Mucosa of descending colon (tissue), 3 donors: ENCODE data around the gene ANGEL2. TPM values are rescaled to one million over a fixed set of nuclear protein-coding genes. Genes with fewer than 3 reads are reported as not detected.

Experiments used
- ATAC-seq: fragments of 200-7000 bp; cut with Tn5 transposase; one replicate; pipeline ENCODE4 v1.9.1; 2020; ENCODE audit warnings: mild to moderate bottlenecking, moderate library complexity
- DNase-seq, 3 donors: peaks; one replicate each; pipeline ENCODE4 v3.0.0-alpha.2; 2020
- H3K36me3 ChIP-seq: fragments of 200-600 bp; one replicate; pipeline ENCODE4 v1.8.0; 2021; ENCODE audit warnings: low read depth, mild to moderate bottlenecking
- H3K4me1 ChIP-seq: fragments of 200-600 bp; one replicate; pipeline ENCODE4 v1.8.0; 2021; ENCODE audit warnings: low read depth, mild to moderate bottlenecking
- H3K4me3 ChIP-seq: fragments of 200-600 bp; one replicate; pipeline ENCODE4 v1.8.0; 2021; ENCODE audit warnings: mild to moderate bottlenecking
- H3K9me3 ChIP-seq: fragments of 200-600 bp; one replicate; pipeline ENCODE4 v1.8.0; 2021; ENCODE audit warnings: mild to moderate bottlenecking
- intact Hi-C, 2 donors: fragments of 100-400 bp; cut with DNase I in 1 of 2; cut with micrococcal nuclease in 1 of 2; formaldehyde crosslinking; loops; one replicate each; pipeline versions ENCODE4 v1.11.0 to v1.11.1; 2022; cut with DNase I, micrococcal nuclease
- total RNA-seq, 3 donors: library from RNA; stranded (reverse); fragmentation: NEBNext Ultra II Directional in 2 of 3; extraction: Animal tissue kit (Norgen Biotek cat#: 25700) in 2 of 3; gene quantifications; one replicate each; pipeline versions ENCODE4 v1.2.1 to v1.2.4, GENCODE V29; 2021 to 2023
- TF ChIP-seq, protein P1 (sequence below): fragments of 200-600 bp; IDR thresholded peaks from one replicate; pipeline ENCODE4 v1.8.0; 2022; ENCODE audit warnings: antibody characterized with exemption, mild to moderate bottlenecking
- donor health status: DM: no; HTN: no; CAD: no; lungs with moderate emphysema.
- donor health status: DM: no; HTN: no; CAD: no.
- donor health status: DM: no; HTN: yes; CAD: no.

ANGEL2 gene
- total RNA-seq, 3 donors from 2014 or later: 24.7 to 35.1 (median 33.3) TPM

DNA sequence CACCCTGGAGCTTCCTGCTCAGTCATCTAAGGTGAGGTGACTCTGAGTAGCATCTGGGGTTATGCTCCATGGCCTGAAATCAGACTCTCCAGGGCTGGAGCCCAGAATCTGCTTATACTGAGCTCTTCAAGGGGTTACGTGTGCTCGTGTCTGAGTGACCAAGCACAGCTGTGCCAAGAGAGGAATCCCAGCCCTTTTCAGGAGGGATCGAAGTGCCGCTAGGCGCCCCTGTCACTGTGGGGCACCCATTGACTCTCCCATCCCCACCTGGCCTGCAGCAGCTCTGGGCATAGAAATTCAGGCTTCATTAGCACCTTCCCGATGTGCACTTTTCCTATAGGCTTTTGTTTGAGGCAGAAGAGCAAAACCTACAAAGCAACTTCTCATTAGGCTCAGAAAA is 51.6 kb downstream of the ANGEL2 start:
- Histone ChIP-seq H3K36me3 (no peaks in the 10 kb centered on the region), H3K4me3 (no peak overlapping the region), H3K4me1 (no peaks in the 10 kb centered on the region), H3K9me3 (no peaks in the 10 kb centered on the region)
- intact Hi-C loops: no loop called here
- ATAC-seq (no peak), DNase-seq (no peak)
- TF ChIP-seq, protein P1, sequence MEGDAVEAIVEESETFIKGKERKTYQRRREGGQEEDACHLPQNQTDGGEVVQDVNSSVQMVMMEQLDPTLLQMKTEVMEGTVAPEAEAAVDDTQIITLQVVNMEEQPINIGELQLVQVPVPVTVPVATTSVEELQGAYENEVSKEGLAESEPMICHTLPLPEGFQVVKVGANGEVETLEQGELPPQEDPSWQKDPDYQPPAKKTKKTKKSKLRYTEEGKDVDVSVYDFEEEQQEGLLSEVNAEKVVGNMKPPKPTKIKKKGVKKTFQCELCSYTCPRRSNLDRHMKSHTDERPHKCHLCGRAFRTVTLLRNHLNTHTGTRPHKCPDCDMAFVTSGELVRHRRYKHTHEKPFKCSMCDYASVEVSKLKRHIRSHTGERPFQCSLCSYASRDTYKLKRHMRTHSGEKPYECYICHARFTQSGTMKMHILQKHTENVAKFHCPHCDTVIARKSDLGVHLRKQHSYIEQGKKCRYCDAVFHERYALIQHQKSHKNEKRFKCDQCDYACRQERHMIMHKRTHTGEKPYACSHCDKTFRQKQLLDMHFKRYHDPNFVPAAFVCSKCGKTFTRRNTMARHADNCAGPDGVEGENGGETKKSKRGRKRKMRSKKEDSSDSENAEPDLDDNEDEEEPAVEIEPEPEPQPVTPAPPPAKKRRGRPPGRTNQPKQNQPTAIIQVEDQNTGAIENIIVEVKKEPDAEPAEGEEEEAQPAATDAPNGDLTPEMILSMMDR: no peak

DNA sequence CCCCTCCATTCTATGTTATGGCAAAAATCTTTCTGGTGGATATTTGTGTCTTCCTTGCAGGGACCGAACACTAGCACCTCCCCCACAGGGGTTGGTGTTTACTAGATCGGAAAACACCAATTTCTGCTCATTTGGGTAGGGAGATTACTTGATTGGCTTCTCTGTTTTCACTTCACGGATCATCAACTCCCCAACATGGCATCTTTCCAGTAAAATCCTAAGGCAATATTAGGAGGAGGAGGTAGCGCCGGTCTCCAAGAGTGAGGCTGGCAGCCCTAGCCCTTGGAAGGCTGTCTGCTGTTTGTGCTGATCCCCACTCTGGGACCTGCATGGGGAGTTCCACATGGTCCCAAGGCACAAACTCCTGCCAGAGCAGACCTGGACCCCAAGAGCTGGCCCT is 53.2 kb downstream of the ANGEL2 start:
- no peaks in the 10 kb centered on the region for H3K36me3 ChIP-seq
- DNase-seq (no peak), ATAC-seq (no peak)
- intact Hi-C loops: no loop called here
- no peaks in the 10 kb centered on the region for H3K9me3 ChIP-seq
- no peak overlapping the region for H3K4me3 ChIP-seq
- TF ChIP-seq, protein P1: no peak
- no peaks in the 10 kb centered on the region for H3K4me1 ChIP-seq

DNA sequence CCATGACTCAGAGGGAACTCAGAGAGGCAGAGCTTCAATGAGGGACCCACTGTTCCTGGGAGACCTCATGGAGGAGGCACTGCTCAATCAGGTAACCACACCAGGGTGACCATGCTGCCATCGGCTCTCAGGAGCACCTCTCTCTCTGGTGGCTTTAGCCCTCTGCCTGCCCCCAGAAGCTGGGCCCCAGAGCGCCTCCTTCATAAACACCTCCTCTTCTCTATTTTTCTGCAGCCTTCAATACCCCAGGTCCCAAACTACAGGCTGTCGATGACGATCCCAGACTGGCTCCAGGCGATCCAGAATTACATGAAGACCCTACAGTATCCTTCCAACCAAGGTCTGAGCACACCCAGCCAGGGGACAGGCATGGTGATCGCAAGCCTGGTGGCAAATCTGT is 54.7 kb downstream of the ANGEL2 start:
- DNase-seq (no peak), ATAC-seq (no peak)
- no peak overlapping the region for H3K4me3 ChIP-seq
- TF ChIP-seq, protein P1: no peak
- intact Hi-C loops: no loop called here
- H3K9me3 ChIP-seq: no peaks in the 10 kb centered on the region
- H3K4me1 ChIP-seq: no peaks in the 10 kb centered on the region
- no peaks in the 10 kb centered on the region for H3K36me3 ChIP-seq

DNA sequence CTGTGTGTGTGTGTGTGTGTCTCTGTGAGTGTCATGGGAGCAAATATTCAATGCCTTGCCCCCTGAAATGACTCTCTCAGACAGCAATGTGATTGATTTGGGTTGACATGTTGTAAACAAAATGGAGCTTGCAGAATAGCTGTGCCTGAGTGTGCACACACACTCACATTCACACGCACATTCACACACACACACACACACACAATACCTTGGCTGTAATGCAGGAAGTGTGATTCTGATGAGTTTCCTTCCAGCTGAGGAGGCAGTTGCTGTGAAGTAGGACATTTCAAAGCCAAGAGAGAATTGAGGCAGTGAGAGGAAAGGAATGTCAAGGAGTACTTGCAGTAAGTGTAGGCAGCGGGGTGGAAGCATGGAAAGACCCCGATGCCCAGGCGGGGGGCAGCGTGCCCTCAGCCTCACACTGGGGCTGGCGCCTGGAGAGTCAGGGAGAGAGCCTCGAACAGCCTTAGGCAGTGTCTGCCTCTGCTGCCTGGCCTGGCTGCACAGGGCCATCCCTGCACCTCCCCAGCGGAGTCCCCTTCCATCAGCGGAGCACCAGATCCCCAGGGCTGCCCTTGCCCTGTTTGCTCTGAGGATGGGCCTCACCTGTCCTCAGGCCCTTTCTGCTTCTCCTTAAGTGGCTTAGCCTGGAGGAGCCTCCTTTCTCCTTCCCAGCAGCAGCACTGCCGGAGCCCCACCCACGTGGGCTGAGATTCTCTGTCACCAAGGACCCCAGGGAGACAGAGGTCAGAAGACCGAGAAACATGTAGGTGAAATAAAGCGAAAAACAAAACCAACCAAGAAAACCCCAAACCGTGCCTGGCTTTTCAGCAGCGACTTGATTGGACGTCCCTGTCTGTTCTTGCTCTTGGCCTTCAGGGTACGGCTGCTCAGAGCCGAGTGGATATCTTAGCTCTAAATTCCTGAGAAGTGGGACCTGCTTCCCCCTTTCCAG is 56.1 kb downstream of the ANGEL2 start:
- Histone ChIP-seq H3K9me3 (no peaks in the 10 kb centered on the region), H3K4me3 (no peak overlapping the region), H3K4me1 (no peaks in the 10 kb centered on the region), H3K36me3 (no peaks in the 10 kb centered on the region)
- DNase-seq (no peak), ATAC-seq (no peak)
- TF ChIP-seq, protein P1: no peak
- intact Hi-C loops: no loop called here

DNA sequence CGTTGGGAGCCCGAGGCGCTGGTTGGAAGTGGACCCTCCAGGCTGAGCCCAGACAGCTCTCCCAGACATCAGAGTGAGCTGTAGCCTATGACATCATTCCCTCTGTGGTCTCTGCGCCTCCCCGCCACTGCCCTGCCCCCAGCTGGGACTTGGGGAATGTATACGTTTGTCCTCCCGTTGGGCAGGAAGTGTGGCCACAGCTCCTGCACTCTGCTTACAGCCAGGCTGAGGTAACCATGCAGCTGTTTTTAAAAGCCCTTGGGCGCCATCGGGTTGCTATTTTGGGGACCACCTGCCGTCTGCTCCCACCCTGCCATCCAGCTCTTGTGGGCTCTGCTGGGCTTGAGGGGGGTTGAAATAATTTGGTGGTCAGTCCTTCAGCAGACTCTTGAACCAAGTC is 57.5 kb downstream of the ANGEL2 start:
- intact Hi-C loops: no loop called here
- DNase-seq (no peak), ATAC-seq (no peak)
- Histone ChIP-seq H3K9me3 (no peaks in the 10 kb centered on the region), H3K4me1 (no peaks in the 10 kb centered on the region), H3K4me3 (no peak overlapping the region), H3K36me3 (no peaks in the 10 kb centered on the region)
- TF ChIP-seq, protein P1: no peak
